GM12878 (cell line): Measurements from ENCODE around the gene FBXW8. TPM values are rescaled to one million over a fixed set of nuclear protein-coding genes. Genes with fewer than 3 reads are reported as not detected.

Experiments
- ATAC-seq: fragments of 200-7000 bp; cut with Tn5 transposase; 3 replicates; pipeline ENCODE4 v1.9.1; 2020; ENCODE audit warnings: mild to moderate bottlenecking, moderate library complexity
- BruUV-seq: library from RNA; stranded (reverse); fragments of 400-500 nt; replicated peaks from 2 replicates; lab custom pipeline; 2021; lab: Mats Ljungman, UMichigan
- CTCF ChIA-PET: fragments of 300-600 bp; sonication (Branson Sonifier 250); formaldehyde crosslinking; extraction: SDS; loops from one replicate; lab custom pipeline; 2021; ENCODE audit warnings: inconsistent platforms; lab: Yijun Ruan, JAX
- POLR2A ChIA-PET: fragments of 350-600 bp; formaldehyde crosslinking; extraction: SDS; loops from one replicate; lab custom pipeline; 2021; ENCODE audit warnings: inconsistent platforms; lab: Charles Lee
- RAD21 ChIA-PET: fragments of 300-600 bp; sonication (Branson Sonifier 250); formaldehyde crosslinking; loops from one replicate; lab custom pipeline; 2023; ENCODE audit warnings: antibody characterized with exemption; ENCODE audit not compliant: unreplicated experiment; lab: Charles Lee
- SMC1A ChIA-PET: fragments of 300-600 bp; sonication (Branson Sonifier 250); formaldehyde crosslinking; loops from one replicate; lab custom pipeline; 2023; ENCODE audit not compliant: unreplicated experiment, uncharacterized antibody; lab: Charles Lee
- DNase-seq: peaks from one replicate; pipeline ENCODE4 v3.0.0-alpha.2; 2011; ENCODE audit warnings: low read depth, low spot score
- FAIRE-seq: peaks from 3 replicates; lab custom pipeline; 2011; peaks lifted over from hg19 to GRCh38; lab: Jason Lieb, UNC
- H2AFZ ChIP-seq: 2 replicates; pipeline ENCODE4 v1.6.0; 2011; ENCODE audit warnings: low read depth, low read length, control low read depth; ENCODE audit not compliant: control insufficient read depth
- H3K27ac ChIP-seq: 2 replicates; pipeline ENCODE4 v1.5.1; 2011; ENCODE audit warnings: control low read depth; ENCODE audit not compliant: control insufficient read depth, insufficient read depth
- H3K27me3 ChIP-seq, 2 experiments: replicated peaks in 1 of 2; 2 replicates each; pipeline versions ENCODE4 v1.6.0 to v1.6.1; 2011; ENCODE audit warnings: low read length in 1 of 2; ENCODE audit not compliant: control insufficient read depth in 2 of 2, insufficient read depth in 2 of 2
- H3K36me3 ChIP-seq, 2 experiments: 2 replicates each; pipeline ENCODE4 v1.5.1; 2011; ENCODE audit warnings: low read length in 1 of 2; ENCODE audit not compliant: control insufficient read depth in 2 of 2, insufficient read depth in 2 of 2
- H3K4me1 ChIP-seq: 2 replicates; pipeline ENCODE4 v1.6.1; 2011; ENCODE audit warnings: mild to moderate bottlenecking, low read length, moderate library complexity, mixed read lengths; ENCODE audit not compliant: control insufficient read depth, insufficient read depth
- H3K4me2 ChIP-seq: 2 replicates; pipeline ENCODE4 v1.6.0; 2011; ENCODE audit warnings: control low read depth; ENCODE audit not compliant: control insufficient read depth, insufficient read depth
- H3K4me3 ChIP-seq: fragments of 200-600 bp; sonication (generic); 2 replicates; pipeline ENCODE4 v1.5.1; 2016
- H3K79me2 ChIP-seq: 2 replicates; pipeline ENCODE4 v1.6.0; 2011; ENCODE audit warnings: low read length; ENCODE audit not compliant: control insufficient read depth, insufficient read depth
- H3K9ac ChIP-seq: 2 replicates; pipeline ENCODE4 v1.8.0; 2011; ENCODE audit warnings: low read length, control low read depth, mixed read lengths; ENCODE audit not compliant: control insufficient read depth, insufficient read depth
- H3K9me3 ChIP-seq: replicated peaks from 3 replicates; pipeline ENCODE4 v1.5.1; 2011; ENCODE audit warnings: mild to moderate bottlenecking, low read length; ENCODE audit not compliant: control insufficient read depth, insufficient read depth
- H4K20me1 ChIP-seq: 2 replicates; pipeline ENCODE4 v1.6.0; 2011; ENCODE audit not compliant: control insufficient read depth, insufficient read depth
- BCL11A ChIP-seq: IDR thresholded peaks from 2 replicates; pipeline ENCODE4 v1.6.1; 2011; ENCODE audit warnings: low read depth, low read length
- CBX5 ChIP-seq: sonication (generic); IDR thresholded peaks from 2 replicates; pipeline ENCODE4 v1.6.1; 2016; ENCODE audit warnings: low read depth, moderate library complexity, mild to moderate bottlenecking, inconsistent platforms
- CEBPB ChIP-seq, 2 experiments: fragments of 150-350 bp in 1 of 2; IDR thresholded peaks; 2 replicates each; pipeline ENCODE4 v1.6.1; 2012 to 2014; ENCODE audit warnings: low read depth in 2 of 2, low read length in 2 of 2, borderline replicate concordance in 1 of 2, inconsistent platforms in 1 of 2
- CHD2 ChIP-seq: IDR thresholded peaks from 2 replicates; pipeline ENCODE4 v1.6.1; 2011; ENCODE audit warnings: low read depth, low read length, improper control_type of control experiment, borderline replicate concordance
- CHD4 ChIP-seq: fragments of 200-600 bp; sonication (generic); IDR thresholded peaks from 2 replicates; pipeline ENCODE4 v1.6.1; 2016; ENCODE audit warnings: mild to moderate bottlenecking
- FOS ChIP-seq: IDR thresholded peaks from 3 replicates; pipeline ENCODE4 v1.6.1; 2011; ENCODE audit warnings: borderline replicate concordance; ENCODE audit not compliant: insufficient read length; ENCODE audit errors: extremely low read depth
- FOXM1 ChIP-seq: IDR thresholded peaks from 2 replicates; pipeline ENCODE4 v1.6.1; 2012; ENCODE audit warnings: low read depth, mild to moderate bottlenecking, inconsistent platforms, low read length, moderate library complexity
- KLF5 ChIP-seq: fragments of 450-650 bp; IDR thresholded peaks from 2 replicates; pipeline ENCODE4 v1.6.1; 2014; ENCODE audit warnings: mild to moderate bottlenecking; ENCODE audit not compliant: partially characterized antibody
- TCF7 ChIP-seq: IDR thresholded peaks from 2 replicates; pipeline ENCODE4 v1.6.1; 2014; ENCODE audit warnings: antibody characterized with exemption, borderline replicate concordance
- WRNIP1 ChIP-seq: IDR thresholded peaks from 2 replicates; pipeline ENCODE4 v1.6.1; 2011; ENCODE audit warnings: low read depth, low read length, improper control_type of control experiment, borderline replicate concordance
- ZNF622 ChIP-seq: fragments of 450-650 bp; IDR thresholded peaks from 2 replicates; pipeline ENCODE4 v1.6.1; 2017; ENCODE audit warnings: mild to moderate bottlenecking, inconsistent platforms
- WGBS: methylation state at CpG from one replicate; pipeline ENCODE4 v1.1.6; 2016; ENCODE audit warnings: low lambda C conversion rate; ENCODE audit not compliant: insufficient replicate concordance, insufficient coverage; ENCODE audit errors: missing lambda C conversion rate; 5-methylcytosine and 5-hydroxymethylcytosine counted together
- in situ Hi-C: fragments of 300-500 bp; cut with MboI; formaldehyde crosslinking; loops from 9 replicates; pipeline ENCODE4 v1.14.3; 2018; ENCODE audit warnings: mixed read lengths
- intact Hi-C: fragments of 100-400 bp; cut with micrococcal nuclease; formaldehyde crosslinking; loops from one replicate; pipeline ENCODE4 v1.14.2; 2022; ENCODE audit not compliant: unreplicated experiment
- polyA plus RNA-seq, 11 experiments: library from polyadenylated mRNA; depleted of rRNA in 4 of 11; unstranded in 6 of 11; stranded (reverse) in 5 of 11; fragments of >200 nt; fragmentation: Nextera tagmentation in 4 of 11; fragmentation: Illumina TruSeq in 1 of 11; extraction: Ambion mirVana in 4 of 11; extraction: Trizol in 1 of 11; gene quantifications; 1 replicate in 1 of 11; 2 replicates in 10 of 11; pipeline versions ENCODE4 v1.2.1 to v1.2.3, GENCODE V29; 2011 to 2016; ENCODE audit warnings: inconsistent platforms in 2 of 11, missing spikeins in 2 of 11, low read depth in 1 of 11
- total RNA-seq, 4 experiments: library from RNA; depleted of rRNA in 3 of 4; stranded (reverse); fragments of >200 nt in 3 of 4; fragmentation: Illumina TruSeq in 1 of 4; extraction: Trizol in 1 of 4; gene quantifications; 2 replicates each; pipeline versions ENCODE4 v1.2.1 to v1.2.3, GENCODE V29; 2013 to 2021
- TF ChIP-seq, protein P1 (sequence below): fragments of 150-350 bp; IDR thresholded peaks from 2 replicates; pipeline ENCODE4 v1.6.1; 2014; ENCODE audit warnings: mild to moderate bottlenecking, low read depth, low read length
- TF ChIP-seq, protein P2 (sequence below): IDR thresholded peaks from 2 replicates; pipeline ENCODE4 v1.6.1; 2012; ENCODE audit warnings: low read depth, low read length, improper control_type of control experiment
- TF ChIP-seq, protein P3 (sequence below): fragments of 450-650 bp; formaldehyde crosslinking; IDR thresholded peaks from 2 replicates; pipeline ENCODE4 v1.4.0; 2022; ENCODE audit warnings: mild to moderate bottlenecking, moderate library complexity
- TF ChIP-seq, protein P4 (sequence below): fragments of 450-650 bp; IDR thresholded peaks from 2 replicates; pipeline ENCODE4 v1.6.1; 2018; ENCODE audit warnings: mild to moderate bottlenecking, low read depth, moderate library complexity; ENCODE audit not compliant: partially characterized antibody

FBXW8 gene
- total and polyA plus RNA-seq, 10 of the 15 experiments (the other 5 are each of a cell fraction or from before 2014, with no cell fraction given): 0.49 to 7.5 (median 4.4) TPM

DNA sequence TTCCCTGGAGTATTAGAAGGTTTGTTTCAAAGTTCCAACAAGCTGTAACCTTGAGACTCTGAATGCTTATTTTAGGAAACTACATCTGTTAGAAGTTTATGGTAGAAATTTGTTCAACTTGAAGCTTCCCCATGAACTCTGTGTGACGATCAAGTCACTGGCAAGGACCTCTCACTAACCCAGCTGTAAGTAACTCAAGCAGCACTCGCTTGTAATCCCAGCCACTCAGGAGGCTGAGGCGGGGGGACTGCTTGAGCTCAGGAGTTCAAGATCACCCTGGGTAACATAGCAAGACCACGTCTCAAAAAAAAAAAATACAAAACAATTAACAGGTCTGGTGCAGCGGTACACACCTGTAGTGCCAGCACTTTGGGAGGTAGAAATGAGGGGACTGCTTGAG lies 162.9 kb downstream of the FBXW8 start:
- RAD21 ChIA-PET: no interaction called here
- Histone ChIP-seq H4K20me1 (no peaks in the 10 kb centered on the region), H3K27me3 (no peaks in the 10 kb centered on the region), H3K4me1 (peaks cover 5% of the 10 kb centered on the region), H3K4me2 (no peak overlapping the region), H3K27ac (no peak overlapping the region), H3K9ac (no peak overlapping the region), H3K9me3 (no peaks in the 10 kb centered on the region), H3K36me3 (peaks cover 0 to 5% of the 10 kb centered on the region in 2 experiments; a peak in 1 of 4 replicates), H3K79me2 (no peaks in the 10 kb centered on the region), H2AFZ (no peak overlapping the region), H3K4me3 (no peak overlapping the region)
- SMC1A ChIA-PET: no interaction called here
- in situ Hi-C loops (no loop called here), intact Hi-C loops (no loop called here)
- DNase-seq (no peak), FAIRE-seq (no peak), ATAC-seq (no peak)
- WGBS: 83% methylated on average over 5 of the region's 5 CpGs
- BruUV-seq: no TSS peak
- CTCF ChIA-PET: no interaction called here
- POLR2A ChIA-PET: no interaction called here
- TF ChIP-seq CBX5 (no peak), BCL11A (no peak), CHD4 (no peak), FOXM1 (no peak), CEBPB (IDR thresholded peaks at IDR 0.05; ENCODE audit: borderline replicate concordance in 1 of 2, low read depth in 2 of 2, low read length in 2 of 2) (no peak), FOS (no peak), WRNIP1 (no peak), KLF5 (no peak), CHD2 (no peak), TCF7 (no peak), ZNF622 (no peak)
- TF ChIP-seq, protein P1, sequence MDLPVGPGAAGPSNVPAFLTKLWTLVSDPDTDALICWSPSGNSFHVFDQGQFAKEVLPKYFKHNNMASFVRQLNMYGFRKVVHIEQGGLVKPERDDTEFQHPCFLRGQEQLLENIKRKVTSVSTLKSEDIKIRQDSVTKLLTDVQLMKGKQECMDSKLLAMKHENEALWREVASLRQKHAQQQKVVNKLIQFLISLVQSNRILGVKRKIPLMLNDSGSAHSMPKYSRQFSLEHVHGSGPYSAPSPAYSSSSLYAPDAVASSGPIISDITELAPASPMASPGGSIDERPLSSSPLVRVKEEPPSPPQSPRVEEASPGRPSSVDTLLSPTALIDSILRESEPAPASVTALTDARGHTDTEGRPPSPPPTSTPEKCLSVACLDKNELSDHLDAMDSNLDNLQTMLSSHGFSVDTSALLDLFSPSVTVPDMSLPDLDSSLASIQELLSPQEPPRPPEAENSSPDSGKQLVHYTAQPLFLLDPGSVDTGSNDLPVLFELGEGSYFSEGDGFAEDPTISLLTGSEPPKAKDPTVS: no peak
- TF ChIP-seq, protein P2, sequence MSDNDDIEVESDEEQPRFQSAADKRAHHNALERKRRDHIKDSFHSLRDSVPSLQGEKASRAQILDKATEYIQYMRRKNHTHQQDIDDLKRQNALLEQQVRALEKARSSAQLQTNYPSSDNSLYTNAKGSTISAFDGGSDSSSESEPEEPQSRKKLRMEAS: no peak
- TF ChIP-seq, protein P3, sequence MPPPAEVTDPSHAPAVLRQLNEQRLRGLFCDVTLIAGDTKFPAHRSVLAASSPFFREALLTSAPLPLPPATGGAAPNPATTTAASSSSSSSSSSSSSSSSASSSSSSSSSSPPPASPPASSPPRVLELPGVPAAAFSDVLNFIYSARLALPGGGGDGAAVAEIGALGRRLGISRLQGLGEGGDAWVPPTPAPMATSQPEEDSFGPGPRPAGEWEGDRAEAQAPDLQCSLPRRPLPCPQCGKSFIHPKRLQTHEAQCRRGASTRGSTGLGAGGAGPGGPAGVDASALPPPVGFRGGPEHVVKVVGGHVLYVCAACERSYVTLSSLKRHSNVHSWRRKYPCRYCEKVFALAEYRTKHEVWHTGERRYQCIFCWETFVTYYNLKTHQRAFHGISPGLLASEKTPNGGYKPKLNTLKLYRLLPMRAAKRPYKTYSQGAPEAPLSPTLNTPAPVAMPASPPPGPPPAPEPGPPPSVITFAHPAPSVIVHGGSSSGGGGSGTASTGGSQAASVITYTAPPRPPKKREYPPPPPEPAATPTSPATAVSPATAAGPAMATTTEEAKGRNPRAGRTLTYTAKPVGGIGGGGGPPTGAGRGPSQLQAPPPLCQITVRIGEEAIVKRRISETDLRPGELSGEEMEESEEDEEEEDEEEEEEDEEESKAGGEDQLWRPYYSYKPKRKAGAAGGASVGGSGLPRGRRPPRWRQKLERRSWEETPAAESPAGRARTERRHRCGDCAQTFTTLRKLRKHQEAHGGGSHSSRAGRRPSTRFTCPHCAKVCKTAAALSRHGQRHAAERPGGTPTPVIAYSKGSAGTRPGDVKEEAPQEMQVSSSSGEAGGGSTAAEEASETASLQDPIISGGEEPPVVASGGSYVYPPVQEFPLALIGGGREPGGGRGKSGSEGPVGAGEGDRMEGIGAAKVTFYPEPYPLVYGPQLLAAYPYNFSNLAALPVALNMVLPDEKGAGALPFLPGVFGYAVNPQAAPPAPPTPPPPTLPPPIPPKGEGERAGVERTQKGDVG (CRISPR knock-in tag): no peak
- TF ChIP-seq, protein P4, sequence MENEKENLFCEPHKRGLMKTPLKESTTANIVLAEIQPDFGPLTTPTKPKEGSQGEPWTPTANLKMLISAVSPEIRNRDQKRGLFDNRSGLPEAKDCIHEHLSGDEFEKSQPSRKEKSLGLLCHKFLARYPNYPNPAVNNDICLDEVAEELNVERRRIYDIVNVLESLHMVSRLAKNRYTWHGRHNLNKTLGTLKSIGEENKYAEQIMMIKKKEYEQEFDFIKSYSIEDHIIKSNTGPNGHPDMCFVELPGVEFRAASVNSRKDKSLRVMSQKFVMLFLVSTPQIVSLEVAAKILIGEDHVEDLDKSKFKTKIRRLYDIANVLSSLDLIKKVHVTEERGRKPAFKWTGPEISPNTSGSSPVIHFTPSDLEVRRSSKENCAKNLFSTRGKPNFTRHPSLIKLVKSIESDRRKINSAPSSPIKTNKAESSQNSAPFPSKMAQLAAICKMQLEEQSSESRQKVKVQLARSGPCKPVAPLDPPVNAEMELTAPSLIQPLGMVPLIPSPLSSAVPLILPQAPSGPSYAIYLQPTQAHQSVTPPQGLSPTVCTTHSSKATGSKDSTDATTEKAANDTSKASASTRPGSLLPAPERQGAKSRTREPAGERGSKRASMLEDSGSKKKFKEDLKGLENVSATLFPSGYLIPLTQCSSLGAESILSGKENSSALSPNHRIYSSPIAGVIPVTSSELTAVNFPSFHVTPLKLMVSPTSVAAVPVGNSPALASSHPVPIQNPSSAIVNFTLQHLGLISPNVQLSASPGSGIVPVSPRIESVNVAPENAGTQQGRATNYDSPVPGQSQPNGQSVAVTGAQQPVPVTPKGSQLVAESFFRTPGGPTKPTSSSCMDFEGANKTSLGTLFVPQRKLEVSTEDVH: no peak
